SHP77 (cell line): ENCODE measurements around the gene UBE2G2.
A peak's percentile ranks its signal among the peaks of the same experiment; 100 is the strongest.

Source experiments
- DNase-seq, 2 experiments: peaks; one replicate each; lab custom pipeline; 2025; lab: John Stamatoyannopoulos, UW

UBE2G2 gene

DNA sequence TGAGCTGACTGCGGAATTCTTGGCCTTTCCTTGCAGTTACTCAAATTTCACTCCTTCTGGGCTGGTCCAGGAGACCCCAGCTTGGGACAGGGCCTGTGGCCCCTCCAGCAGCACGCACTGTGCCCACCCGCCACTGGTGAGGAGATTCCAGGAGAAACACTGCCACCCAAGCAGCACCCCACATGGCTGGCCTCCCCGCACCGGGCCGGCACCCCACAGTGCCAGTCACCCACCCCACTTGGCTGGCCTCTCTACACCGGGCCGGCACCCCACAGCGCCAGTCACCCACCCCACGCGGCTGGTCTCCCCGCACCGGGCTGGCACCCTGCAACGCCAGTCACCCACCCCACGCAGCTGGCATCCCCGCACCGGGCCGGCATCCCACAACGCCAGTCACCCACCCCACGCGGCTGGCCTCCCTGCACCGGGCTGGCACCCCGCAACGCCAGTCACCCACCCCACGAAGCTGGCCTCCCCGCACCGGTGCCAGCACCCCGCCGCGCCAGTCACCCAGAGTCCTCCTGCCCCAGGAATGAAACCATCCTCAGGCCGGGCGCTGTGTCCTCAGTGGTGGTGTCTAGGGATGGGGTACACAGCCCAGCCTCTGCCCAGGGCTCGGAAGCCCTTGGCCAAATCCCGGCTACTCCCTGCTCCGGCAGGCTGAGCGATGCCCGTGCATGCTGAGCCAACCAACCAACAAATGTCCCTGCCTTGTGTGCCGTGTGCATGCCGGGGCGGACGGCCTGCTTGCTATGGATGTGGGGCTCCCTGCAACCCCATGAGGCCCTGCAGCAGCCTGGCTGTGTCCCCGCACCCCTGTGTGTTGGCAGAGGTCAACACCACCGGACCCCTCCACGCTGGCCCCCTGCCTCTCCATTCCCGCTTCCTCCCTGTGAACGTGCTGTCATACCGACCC, 51.6 kb downstream of the UBE2G2 start:
- DNase-seq, result no peak

DNA sequence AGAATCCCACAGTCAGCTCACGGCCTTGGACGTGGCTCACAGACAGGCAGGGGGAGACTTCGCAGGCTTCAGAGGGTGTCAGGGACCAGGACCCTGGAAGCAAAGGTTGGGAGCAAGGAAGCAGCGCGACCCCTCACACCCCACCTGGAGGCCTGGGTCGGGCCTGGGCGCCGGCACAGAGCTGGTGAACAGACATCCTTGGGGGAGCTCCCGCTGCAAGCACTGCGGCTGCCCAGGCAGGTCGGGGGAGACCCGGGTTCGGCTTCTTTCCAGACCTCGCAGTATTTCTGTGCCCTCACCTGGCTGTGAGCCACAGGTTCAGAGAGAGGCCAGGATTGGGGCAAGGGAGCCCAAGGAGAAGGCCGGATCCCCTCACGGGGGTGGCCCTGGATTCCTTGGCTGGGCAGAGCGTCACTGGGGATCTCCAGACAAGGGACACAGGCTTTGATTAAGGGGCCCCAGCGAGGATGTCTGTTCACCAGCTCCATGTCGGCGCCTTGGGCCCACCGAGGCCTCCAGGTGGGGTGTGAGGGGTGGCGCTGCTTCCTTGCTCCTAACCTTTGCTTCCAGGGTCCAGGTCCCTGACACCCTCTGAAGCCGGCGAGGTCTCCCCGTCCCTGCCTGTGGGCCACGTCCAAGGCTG, 52.4 kb downstream of the UBE2G2 start:
- DNase-seq, result no peak

DNA sequence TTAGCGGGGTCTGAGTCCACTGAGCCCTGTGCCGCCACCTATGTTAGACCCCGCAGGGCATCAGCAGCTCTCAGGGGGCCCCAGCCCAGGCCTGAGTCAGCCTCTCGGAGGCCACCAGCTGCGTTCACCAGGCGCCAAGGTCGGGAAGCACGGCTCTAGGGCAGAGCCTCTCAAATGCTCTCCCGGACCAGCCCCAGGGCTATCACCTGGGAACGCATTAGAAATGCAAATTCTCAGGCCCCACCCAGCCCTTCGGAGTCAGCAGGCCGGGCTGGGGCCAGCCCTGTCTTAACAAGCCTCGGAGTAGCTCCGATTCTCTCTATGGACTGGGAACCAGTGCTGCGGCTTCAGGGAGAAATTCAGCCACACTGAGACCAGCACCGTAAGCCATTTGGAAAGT, 53.0 kb downstream of the UBE2G2 start:
- DNase-seq, result no peak

DNA sequence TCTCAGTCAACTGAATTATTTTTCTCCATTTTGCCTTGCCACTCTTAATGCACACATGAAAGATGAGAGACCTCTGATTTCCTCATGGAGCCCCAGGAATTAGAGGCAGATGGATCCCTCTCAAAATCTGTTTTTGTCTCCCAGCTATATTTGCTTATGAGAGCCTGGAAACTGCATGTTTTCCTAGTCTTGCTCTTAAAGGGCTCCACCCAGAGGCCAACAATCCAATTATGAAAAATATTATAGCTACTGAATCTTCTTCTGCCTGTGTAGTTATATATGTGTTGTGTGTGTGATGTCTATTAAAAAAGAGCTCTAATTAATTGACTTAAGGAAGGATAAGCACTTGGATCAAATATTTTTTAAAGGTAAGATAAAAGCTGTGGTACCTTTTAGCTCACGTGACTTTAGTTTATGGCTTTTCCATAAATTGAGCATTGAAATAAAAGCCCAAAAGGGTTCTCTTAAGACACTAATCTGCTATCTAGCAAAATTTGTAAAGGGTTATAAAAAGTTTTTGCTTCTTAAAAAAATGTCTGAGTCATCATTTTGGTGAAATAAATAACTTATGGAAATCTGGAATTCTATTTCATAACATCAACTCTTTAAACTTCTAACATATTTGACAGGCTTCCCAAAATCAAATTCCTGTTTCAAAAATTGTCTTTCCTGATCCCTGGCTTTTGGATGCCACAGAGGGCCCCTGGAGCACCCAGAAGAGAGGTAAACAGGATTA, 59.0 kb downstream of the UBE2G2 start:
- peak; percentile 53 to 58 for DNase-seq

DNA sequence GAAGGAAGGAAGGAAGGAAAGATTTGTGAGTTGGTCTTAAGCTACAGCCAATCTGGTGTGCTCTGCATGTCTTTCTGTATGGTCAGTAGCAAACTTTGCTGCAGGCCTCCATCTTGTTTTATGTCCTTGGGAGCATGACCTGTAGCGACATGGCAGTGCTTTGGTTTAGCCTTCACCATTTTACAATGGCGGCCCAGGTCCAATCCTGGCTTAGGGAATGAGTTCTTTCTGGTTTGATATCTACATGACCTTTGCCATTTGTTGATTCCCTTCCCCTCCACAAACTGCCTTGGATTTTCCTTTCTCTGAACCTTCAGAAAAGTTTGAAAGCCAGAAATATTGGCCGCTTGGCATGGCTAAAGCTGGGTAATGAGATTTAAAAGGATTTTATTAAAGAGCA, 59.7 kb downstream of the UBE2G2 start:
- no peak for DNase-seq

DNA sequence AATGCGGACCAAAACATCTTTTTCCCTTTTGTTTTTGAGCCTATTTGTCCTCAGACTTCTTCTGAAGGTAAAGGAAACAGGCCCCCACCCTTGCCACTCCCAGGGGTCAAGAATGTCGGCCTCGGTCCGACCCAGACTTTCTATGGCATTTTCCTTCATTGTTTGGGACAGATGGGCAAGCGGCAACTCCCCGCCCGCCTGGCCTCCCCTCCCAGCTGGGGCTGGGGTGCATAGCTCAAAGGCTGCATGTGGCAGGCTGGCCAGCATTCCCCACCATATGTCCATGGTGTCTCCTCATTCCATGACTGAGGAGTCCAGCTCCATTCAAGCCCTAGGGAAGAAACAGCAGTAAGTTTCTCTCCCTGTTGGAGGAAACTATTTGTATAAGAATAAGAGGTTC, 60.9 kb downstream of the UBE2G2 start:
- DNase-seq, result no peak

DNA sequence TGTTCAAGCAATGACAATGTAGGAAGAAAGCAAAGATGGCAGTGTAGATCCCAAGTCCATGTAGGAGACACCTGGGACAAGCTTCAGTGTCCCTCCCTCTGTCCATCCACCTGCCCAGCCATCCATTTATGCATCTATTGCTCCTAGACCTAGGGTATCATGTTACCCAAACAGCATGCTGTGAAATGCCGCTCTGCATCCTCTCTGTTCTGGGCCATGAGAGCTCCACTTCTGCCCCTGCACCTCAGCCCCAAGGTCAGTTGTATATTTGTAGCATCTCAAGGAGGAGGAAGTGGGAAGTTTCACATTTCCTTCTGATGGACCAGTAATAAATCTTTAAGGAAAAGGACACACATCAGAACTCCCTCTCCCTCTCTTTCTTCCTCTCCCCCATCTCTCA, 62.3 kb downstream of the UBE2G2 start:
- DNase-seq, result no peak

DNA sequence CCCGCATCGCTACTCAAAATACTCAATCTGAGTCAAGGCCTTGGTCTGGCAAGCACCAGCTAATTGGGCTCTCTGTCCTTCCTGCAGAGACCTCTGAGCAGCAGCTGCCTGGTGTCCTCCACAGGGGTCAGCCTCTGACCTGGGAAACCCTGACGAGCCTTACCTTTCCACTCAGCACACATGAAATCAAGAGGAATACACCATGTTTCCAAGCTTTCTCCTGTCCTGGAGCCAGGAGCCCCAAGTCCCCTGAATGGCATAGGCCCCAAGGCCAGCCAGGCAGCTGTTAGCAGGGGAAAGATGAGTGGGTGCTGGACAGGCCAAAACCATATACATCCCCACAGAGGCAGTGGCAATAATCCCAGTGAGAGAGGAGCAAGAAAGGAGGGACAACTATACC, 63.0 kb downstream of the UBE2G2 start:
- no peak for DNase-seq

DNA sequence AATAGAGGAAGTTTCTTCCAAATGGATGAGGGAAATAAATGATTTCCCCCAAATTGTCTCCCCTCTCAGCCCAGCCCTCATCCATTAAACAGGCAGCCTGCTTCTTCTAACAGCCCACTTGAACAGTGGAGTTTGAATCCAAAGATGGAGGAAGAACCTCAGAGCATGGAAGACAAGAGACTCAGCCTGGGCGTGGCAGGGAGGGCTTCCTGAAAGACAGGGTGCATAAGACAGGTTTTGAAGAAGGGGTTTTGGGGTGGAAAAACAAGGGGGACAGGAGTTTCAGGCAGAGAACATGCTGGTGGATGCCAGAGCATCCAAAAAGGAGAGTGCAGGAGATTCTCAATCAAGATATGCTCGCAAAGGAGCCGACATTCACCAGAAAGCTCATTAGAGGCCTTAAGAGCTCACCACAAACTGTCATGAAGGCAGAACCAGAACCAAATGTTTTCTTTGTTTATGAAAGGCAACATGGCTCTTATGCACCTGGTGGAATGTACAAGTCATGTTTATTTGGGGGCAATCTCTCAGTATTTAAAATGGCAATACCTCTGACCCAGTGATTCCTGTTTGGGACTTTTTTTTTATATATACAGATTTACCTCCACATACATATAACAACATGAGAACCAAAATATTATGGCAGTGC, 63.8 kb downstream of the UBE2G2 start:
- DNase-seq, result no peak

DNA sequence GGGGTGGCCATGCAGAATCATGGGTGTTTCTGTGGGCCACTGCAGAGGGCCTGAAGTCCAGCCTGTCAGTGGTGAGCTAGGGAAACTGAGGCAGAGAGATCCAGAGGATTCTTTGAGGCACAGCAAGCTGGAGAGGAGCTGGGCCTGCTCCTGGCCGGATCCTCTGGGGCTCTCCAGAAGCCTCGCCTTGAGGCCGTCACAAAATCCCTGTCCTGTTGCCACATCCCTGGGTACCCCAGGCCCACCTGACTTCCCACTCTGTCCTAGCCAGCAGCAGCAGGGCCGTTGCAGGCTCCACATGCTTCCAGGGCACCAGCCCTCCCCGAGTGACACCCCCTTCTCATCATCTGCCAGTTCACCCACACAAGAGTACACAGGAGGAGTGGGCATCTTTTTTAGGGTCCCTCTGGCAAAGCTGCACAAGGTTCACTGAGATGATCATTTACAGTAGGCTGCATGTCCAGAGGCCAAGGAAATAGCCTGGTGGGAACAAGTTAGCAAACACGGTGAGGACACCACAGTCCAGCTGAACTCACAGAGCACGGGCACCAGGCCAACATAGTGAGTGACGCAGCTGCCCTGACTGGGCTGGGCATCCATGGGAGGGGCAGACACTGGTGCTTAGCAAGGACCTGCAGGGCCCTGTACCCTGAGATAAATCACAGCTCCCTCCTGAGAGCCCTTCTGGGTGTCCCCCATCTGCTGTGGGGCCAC, 65.2 kb downstream of the UBE2G2 start:
- peak; percentile 96 to 98 for DNase-seq

DNA sequence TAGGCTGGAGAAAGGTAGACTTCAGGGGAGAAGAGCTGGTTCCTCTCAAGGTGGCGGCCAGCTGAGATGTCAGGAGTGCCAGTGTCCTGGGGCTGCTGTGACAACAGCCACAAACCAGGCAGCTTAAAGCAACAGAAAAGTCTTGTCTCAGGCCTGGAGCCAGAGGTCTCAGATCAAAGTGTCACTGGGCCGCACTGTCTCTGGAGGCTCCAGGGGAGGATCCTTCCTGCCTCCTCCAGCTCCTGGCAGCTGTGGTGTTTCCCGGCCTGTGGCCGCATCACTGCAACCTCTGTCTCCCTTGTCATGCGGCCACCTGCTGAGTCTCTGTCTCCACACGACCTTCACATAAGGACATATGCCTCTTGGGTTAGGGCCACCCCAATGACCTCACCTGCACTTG, 65.8 kb downstream of the UBE2G2 start:
- peak; percentile 46 to 54 for DNase-seq

DNA sequence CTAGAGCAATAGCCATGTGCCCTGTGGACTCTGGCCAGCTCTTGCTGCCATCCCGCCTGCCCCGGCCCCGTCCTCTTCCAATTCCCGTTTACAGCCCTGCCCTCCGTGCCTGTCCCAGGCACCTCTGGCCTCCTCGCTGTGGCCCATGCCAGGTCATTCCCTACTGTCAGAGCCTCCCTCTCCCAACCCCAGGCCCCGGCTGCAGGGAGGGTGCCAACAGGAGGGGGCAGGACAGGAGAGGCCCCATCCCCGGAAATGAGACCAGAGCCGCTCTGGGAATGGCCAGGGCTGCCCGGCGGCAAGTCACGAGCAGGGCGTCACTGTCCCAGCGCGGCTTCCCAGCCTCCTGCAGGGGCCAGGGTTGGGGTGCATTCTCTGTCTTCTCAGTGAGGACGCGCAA, 66.8 kb downstream of the UBE2G2 start:
- DNase-seq, result peak; percentile 42 to 59

DNA sequence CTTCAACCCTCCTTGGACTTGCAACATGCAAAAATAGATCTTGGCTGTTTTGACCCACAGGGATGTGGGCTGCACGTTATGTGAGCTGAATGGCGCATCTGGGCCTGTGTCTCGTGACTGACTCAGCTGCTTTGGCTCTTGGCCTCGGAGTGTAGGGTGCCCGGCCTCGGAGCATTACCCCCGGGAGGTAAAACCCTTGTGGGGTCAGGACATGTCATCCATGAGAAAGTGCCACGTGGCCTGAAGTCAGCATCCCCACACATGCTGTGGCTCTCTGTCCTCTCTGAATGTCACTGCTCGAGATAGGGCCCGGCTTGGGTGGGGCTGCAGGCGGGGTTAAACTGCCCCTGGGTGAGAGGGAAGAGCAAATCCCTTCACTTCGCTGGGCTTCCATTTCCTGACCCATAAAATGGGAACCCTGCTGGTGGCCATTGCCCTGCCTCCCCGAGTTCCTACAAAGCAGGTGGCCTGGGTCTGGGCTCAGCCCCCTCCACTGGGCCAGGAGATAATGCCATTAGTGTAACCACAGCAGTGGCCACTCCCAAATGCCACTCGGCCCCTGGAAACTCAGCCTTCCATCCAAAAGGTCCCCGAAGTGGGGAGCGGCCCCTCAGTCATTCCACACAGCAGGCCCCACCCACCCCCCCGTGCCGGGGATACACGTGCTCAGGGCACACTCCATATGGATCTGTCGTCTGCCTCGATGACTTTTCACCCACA, 67.4 kb downstream of the UBE2G2 start:
- no peak for DNase-seq

DNA sequence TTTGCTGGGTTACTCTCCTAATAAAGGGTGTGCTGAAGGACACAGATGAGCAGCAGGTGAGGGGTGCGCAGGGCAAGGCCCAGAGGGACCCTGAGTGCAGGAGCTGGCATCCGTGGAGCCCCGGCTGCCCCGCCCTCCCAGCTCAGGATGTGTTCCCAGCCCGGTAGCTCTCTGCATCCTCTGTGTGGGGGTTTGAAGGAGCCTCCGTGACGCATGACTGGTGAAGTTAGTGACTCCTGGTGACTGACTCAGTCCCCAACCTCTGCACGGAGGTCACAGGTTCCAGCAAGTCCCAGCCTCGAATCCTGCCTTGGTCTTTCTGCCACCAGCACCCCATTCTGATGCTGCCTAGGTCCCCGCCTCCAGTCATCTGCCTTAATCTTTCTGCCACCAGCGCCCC, 68.7 kb downstream of the UBE2G2 start:
- DNase-seq, result no peak

DNA sequence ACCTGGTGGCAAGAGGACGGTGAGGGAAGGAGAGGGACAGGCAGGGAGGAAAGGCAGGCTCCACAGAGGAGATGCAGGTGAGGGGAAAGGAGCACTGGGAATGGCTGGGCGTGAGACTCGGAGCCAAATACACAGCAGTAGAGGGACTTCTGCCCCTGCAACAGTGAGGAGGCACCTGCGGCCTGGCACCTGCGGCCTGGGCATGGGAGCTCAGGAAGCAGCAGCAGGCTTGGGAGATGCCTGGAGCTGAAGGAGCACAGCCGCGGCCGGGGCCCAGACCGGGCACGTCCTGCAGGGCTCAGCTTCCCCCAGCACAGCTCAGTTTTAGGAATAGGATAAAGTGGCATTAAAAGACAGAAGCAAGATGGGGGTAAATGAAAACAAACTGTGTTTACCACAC, 69.4 kb downstream of the UBE2G2 start:
- DNase-seq, result no peak

DNA sequence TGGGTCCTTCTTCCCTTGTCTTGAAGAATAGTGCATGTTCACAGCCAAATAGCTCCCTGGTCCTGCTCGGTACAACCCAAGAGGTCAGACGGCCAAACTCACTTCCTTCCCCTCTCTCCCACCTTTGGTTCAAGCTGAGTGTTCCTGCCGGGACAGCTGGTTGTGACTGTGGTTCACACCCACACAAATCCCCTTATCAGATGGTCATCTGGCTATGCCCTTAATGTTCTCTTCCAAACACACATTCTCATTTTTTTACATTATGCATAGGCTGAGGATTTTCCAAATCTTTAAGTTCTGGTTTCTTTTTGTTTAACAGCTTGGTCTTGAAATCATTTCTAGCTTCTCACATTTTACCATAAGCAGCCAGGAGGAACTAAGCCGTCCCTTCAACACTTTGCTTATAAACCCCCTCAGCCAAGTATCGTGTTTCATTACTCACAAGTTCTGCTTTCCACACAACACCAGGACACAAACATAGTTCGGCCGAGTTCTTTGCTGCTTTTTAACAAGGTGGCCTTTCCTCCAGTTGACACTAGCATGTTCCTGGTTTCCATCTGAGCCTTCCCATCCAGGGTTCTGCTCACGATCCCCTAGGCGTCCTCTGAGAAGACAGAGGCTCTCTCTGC, 70.6 kb downstream of the UBE2G2 start:
- DNase-seq, result no peak

DNA sequence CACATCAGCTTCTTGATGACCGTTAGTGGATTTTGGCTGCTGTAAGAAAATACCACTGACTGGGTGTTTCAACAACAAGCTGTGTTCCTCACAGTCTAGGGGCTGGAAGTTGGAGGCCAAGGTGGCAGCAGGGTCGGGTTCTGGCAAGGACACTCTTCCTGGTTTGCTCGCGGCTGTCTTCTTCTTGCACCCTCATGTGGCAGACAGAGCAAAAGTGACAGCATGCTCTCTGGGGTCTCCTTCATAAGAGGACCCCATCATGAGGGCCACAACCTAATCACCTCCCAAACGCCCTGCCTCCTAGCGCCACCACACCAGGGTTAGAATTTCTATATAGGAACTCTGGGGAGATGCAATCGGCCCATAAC, 71.6 kb downstream of the UBE2G2 start:
- no peak for DNase-seq

DNA sequence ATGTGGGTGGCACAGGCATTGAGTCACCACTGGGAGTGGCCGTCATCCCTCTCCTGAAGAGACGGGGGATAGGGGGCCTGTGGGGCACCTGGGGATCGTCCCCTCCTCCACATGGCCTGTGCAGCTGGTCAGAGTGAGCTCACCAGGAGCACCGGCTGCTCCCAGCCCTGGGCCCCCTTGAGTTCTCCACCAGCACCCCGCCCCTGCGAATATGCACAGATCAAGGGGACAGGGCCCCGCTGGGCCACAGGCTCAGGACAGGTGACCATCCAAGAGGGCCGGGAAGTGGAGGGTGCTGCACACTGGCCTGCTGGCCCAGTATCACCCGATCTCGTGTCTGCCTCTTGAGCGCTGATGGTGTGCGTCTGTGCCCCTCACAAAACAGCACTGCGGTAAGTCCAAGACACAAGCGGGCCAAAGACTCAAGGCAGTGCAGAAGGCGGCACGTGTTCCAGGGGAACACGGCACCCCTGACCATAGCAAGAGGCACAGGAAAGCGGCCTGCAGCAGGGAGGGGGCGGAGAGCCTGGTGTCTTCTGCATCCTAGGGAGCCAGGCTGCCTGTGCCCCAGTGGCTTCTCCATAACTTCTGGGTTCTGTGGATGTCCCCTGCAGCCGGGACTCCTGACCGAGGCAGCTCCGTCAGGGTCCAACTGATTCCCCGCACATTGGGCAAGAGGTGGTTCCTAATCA, 72.1 kb downstream of the UBE2G2 start:
- DNase-seq, result no peak

DNA sequence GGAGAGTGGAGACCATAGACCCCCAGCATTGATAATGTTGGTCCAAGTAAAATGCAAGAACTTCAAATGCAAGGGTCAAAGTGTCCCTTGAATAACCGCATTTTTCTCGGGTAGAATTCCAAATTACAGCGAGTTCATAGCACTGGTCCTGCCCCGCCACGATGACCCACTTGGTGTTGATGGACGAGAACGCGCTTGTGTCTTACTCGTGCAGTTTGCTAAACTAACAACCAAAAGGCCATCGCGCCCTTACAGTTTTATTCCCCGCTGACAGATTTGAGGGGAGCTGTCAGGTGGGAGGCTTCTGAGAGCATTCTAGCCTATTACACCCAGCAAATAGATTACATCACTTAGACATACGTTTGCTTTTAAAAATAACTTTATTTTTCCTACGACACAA, 72.9 kb downstream of the UBE2G2 start:
- no peak for DNase-seq

DNA sequence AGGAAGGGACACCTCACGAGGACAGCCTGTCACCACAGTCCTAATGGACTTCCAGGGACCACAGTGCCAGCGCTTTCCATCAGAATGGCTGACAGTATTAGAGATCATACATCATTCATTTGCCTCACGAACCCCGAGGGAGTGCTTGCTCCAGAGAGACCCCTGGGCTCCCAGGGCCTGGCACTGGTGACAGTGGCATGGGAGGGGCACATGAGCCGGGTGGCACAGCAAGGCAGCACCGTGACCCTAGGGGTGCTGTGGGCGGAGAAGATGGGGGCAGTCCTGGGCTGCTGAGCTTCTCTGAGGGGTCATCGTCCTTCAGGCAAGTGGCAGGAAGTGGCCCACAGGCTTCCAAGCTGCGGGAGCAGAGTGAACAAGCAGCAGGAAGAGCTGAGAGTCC, 73.9 kb downstream of the UBE2G2 start:
- DNase-seq, result no peak
